GM18517 (cell line): Measurements from ENCODE around the gene LYSMD2.

Experiments used
- ATAC-seq: cut with Tn5 transposase; IDR thresholded peaks from one replicate; pipeline ENCODE4 v1.9.1; 2021; ENCODE audit warnings: mild to moderate bottlenecking, moderate library complexity; ENCODE audit not compliant: unreplicated experiment

The LYSMD2 gene

GRCh38 chr15:51752888-51753287, 15.4 kb upstream of the LYSMD2 start:
- ATAC-seq: no peak

GRCh38 chr15:51751697-51752683, 14.5 kb upstream of the LYSMD2 start:
- ATAC-seq: peak; percentile 39

GRCh38 chr15:51750792-51751696, 13.6 kb upstream of the LYSMD2 start, which contains the start of gene TMOD2:
Gene TMOD2, plus strand, starts transcription at chr15:51751597. Its CDS starts 14,845 bp downstream, at chr15:51766442.
- peak; percentile 61 for ATAC-seq

- no peak for ATAC-seq
Observed at GRCh38 chr15:51750186-51750585, 12.7 kb upstream of the LYSMD2 start.

- no peak for ATAC-seq
Observed at GRCh38 chr15:51749307-51749706, 11.9 kb upstream of the LYSMD2 start.

GRCh38 chr15:51739061-51739712, 1.7 kb upstream of the LYSMD2 start:
- no peak for ATAC-seq

- no peak for ATAC-seq
Observed at GRCh38 chr15:51738553-51738952, 1.1 kb upstream of the LYSMD2 start.

GRCh38 chr15:51736751-51737521, 519 bp downstream of the LYSMD2 start:
- ATAC-seq: peak; percentile 25

- peak; percentile 31 for ATAC-seq
Observed at GRCh38 chr15:51736069-51736468, 1.4 kb downstream of the LYSMD2 start.

- no peak for ATAC-seq
Observed at GRCh38 chr15:51735228-51736010, 2.0 kb downstream of the LYSMD2 start.

- no peak for ATAC-seq
Observed at GRCh38 chr15:51732646-51733045, 4.8 kb downstream of the LYSMD2 start.

- ATAC-seq: peak; percentile 68
Observed at GRCh38 chr15:51731549-51732267, 5.7 kb downstream of the LYSMD2 start.

- ATAC-seq: no peak
Observed at GRCh38 chr15:51727141-51727897, 10.1 kb downstream of the LYSMD2 start.

- ATAC-seq: peak; percentile 67
Observed at GRCh38 chr15:51726302-51727073, 11.0 kb downstream of the LYSMD2 start.

GRCh38 chr15:51724673-51725072, 12.8 kb downstream of the LYSMD2 start:
- no peak for ATAC-seq

- ATAC-seq: no peak
Observed at GRCh38 chr15:51724199-51724598, 13.3 kb downstream of the LYSMD2 start.
